RKO (cell line): Measurements from ENCODE around the gene PCSK6.
"Not testable (repeated sequence)": the region's sequence is repeated elsewhere in the genome, so short reads cannot be mapped to it uniquely, and the experiment has no call there.

Source experiments
- DNase-seq: peaks from one replicate; pipeline ENCODE4 v3.0.0-alpha.2; 2016; ENCODE audit warnings: low spot score

The PCSK6 gene

GRCh38 chr15:101482526-101483371, 6.8 kb downstream of the PCSK6 start:
- no peak for DNase-seq

GRCh38 chr15:101481917-101482525, 7.5 kb downstream of the PCSK6 start:
- no peak for DNase-seq

DNA sequence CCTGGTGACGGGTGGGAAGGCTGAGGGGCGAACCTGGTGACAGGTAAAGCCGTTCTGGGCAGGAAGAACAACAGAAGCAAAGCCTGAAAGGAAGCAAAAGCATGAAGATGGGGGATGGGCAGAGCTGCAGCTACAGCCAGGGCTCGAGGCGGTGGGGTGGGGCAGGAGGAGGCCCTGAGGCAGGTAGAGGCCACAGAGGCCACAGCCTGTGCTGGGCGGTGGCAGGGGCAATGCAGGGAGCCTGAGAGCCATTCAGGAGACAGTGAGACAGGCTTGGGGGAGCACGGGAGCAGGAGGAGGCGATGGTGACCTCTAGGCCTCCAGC, 8.2 kb downstream of the PCSK6 start:
- no peak for DNase-seq

GRCh38 chr15:101480613-101481380, 8.7 kb downstream of the PCSK6 start:
- no peak for DNase-seq

GRCh38 chr15:101479851-101480612, 9.5 kb downstream of the PCSK6 start:
- no peak for DNase-seq

DNA sequence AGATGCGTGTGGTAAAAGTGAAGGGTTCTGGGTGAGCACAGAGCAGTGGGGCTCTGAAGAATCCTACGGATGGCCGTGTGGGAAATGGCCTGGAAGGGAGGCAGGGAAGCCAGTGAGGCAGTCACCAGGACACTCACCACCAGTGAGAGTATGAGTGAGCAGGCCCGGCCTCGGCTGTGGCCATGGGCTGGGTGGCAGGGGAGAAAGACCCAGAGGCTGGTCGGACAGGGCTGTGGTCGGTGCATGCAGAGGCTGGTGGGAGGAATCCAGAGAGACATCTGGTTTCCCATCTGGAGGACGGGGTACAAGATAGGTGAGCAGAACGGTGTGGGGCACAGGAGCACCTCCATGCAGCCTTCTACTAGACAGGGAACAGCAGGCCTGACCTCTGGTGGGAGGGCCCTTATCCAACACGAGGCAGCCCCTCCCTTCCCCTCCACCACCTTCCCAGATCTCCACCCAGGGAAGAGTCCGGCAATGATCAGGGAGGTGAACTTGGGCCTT, 10.1 kb downstream of the PCSK6 start:
- no peak for DNase-seq

DNA sequence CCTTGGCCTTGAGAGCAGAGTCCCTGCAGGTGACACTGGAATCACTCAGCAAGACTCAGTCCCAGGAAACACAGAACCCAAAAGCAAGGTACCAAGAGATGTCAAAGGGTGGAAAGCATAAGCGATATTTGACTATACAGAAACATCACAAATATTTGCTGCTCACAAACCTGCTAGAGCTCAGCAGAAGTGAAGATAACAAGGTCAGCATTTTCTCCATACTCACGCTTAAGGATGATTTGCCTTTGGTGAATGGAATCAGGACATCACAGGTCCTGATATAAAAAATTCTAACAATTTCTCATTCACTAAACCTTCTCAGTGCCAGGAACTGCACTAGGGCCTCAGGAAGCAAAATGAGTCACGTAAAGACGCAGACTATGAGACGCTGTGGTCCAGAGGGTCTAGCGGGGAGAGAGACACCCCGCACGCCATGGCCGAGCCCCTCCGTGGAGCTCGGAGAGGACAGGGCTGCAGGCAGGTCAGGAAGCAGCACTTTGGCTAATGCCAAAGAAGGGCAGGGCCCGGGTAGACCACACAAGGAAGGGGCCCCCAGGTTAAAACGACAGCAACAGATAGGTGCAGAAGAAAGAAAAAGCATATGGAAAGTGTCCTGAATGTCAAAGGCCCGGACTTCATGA, 10.7 kb downstream of the PCSK6 start:
- no peak for DNase-seq

- no peak for DNase-seq
These were observed 11.6 kb downstream of the PCSK6 start for GRCh38 chr15:101477851-101478362.

DNA sequence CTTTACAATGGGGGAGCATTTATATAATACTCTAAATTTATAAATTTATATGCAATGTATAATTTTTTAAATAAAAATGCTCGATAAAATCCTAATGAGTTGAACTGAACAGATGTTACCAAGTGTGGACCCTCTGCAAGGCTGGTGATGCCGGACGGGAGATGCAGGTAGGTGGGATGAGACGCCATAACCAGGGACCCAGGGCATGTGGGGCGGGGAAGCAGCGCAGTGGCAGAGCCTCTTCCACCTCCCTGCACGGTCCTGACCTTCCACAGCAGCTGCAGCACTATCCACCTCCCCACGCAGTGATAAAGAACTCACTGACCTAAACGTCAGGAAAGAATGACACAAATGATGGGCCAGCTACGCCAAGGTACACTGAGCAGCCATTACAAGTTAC, 12.8 kb downstream of the PCSK6 start:
- DNase-seq = no peak

- no peak for DNase-seq
These were observed 14.5 kb downstream of the PCSK6 start for GRCh38 chr15:101474983-101475382.

- DNase-seq = no peak
These were observed 15.3 kb downstream of the PCSK6 start for GRCh38 chr15:101474233-101474632.

DNA sequence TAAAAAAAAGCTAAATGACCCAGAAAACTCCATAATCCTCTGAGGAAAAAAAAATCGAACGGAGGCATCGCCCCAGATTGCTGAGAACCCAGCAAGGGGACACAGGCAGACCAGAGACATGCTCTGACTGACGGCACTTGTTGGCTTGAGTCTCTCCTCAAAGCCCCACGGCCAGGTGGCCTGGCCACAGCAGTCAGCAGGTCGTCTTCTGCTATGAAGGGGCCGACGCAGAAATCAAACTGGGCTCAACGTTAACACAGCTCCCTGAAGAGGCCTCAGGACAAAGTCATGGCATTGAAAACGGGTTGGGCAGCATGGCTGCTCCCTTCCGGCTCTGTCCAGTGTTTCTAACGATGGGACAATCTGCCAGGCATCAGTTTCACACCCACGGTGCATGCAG, 17.5 kb downstream of the PCSK6 start:
- no peak for DNase-seq

DNA sequence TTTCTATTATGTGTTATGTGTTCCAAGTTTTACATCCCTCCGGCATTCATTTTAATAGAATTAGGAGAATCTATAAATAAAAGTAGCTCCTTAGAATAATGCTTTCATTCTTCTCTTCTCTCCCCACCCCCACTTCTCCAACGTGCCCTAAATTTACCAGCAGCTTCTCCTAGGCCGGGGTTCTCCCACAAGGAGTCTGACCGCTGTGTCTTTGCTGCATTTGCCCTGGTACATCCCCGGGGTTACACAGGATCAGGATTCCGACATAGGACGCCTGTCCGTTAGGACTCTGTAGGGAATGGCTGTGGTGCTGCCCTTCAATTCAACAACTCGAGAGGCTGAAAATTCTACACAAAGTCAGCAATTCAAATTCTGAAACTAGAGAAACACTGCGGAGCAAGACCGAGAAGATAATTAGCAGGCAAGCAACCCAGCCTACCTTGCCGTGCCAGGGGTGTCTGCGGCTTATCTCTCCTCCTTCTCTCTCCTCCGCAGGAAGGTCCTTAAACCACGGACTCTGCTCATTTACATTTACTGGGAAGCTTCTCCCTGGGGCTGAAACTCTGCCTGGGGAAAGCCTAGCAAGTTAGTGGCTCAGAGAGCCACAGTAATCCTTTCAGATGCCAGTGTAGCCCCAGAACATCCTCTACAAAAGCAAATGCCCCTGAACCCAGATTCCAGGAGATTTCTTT, 18.8 kb downstream of the PCSK6 start:
- DNase-seq = no peak

GRCh38 chr15:101469520-101470288, 19.8 kb downstream of the PCSK6 start:
- no peak for DNase-seq

DNA sequence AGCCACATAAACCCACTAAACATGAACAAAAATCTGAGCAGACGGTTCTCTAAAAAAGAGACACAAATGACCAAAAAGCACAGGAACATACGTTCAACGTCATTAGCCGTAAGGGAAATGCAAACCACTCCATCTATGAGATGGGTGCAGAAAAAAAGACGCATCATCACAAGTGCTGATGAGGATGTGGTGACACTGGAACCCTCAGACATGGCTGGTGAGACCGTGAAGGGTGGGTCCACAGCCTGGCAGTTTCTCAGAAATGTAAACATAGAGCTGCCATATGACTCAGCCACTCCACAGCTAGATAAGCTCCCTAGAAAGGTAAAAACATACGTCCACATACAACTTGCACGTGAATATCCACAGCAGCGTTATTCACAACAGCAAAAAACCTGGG, 23.3 kb downstream of the PCSK6 start:
- DNase-seq = no peak

DNA sequence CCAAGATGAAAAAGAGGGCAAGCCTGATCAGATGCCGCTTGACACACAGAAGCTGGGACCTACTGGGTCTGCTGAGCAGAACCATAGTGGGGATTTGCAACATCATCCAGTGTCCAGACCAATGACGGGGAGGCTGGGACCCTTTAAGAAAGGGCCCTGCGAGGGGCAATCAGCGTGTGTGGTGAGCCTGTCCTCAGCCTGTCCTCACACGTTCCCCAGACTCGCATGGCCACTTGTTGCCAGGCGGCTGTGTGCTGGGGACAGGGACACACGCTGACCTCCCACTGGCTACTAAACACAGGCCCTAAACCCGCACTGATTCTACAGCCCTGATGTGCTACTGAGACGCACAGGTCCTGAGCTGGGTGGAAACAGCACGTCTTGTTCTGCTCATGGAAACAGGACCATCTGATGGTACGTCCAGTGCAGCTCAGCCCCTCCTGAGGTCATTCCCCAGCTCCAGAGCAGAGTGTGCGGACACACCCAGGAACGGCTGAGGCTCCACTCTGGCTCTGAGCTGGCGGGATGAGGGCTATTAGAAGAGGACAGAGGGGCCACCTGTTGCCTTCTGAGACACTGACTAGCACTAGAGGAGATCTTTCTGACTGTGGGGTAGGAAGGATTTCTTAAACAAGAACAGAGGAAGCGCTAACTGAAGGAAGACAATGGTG, 24.4 kb downstream of the PCSK6 start:
- DNase-seq = no peak

- no peak for DNase-seq
These were observed 25.1 kb downstream of the PCSK6 start for GRCh38 chr15:101464256-101464998.

- DNase-seq = not testable (repeated sequence)
These were observed 25.8 kb downstream of the PCSK6 start for GRCh38 chr15:101463696-101464095.

- DNase-seq = no peak
These were observed 26.2 kb downstream of the PCSK6 start for GRCh38 chr15:101463270-101463669.
